ENCODE measurements around the gene MANSC1. TPM values are rescaled to one million over a fixed set of nuclear protein-coding genes. Genes with fewer than 3 reads are reported as not detected.

The MANSC1 gene
- total RNA-seq, 3 donors from 2014 or later (not counting 1 experiment from before 2014, with no cell fraction given), result 0.05 to 0.63 (median 0.25) TPM

DNA sequence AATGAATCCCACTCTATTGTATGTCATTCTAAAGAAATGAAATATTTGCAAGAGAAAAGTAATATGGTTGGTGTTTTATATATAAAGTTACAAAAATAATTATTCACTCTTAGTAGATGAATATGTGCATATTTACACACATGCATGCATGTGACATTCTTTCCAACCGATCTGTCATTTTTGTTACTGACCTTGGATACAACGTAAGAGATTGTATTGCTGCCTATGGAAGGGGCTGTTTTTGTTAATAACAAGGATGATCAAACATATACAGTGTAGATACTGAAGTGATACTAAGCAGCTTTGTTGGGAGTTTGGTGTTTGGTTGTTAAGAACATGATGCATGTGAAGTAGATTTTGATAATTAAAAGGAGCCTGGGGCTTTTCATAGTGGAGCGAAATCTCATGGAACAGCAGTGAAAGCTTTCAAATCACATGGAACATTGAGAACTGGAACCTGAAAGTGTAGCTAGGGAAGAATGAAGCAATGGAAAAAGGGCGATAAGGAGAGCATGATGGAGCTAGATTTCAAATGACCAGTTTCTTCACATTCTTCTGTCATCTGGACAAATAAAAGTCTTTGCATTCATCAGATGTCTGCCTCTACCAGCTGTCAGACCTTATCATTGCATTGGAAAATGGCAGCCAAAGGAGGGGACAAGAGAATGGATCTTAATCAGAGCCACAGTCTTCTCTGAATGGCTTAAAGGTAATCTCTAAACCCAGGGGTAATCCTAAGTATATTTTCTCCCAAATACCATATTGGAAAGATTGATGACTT is 16.8 kb upstream of the MANSC1 start:
- Mint-ChIP-seq H3K4me3 (no peak overlapping the region), H3K36me3 (no peaks in the 10 kb centered on the region), H3K27ac (peak overlapping the region; percentile 25 to 41), H3K27me3 (ENCODE audit: low read depth in 2 of 2) (no peaks in the 10 kb centered on the region), H3K4me1 (peaks cover 26 to 39% of the 10 kb centered on the region in 2 donors), H3K9me3 (no peaks in the 10 kb centered on the region)
- Histone ChIP-seq H3K27me3 (ENCODE audit: control insufficient read depth, insufficient read depth, low read length) (no peaks in the 10 kb centered on the region), H3K27ac (ENCODE audit: low read length) (no peak overlapping the region), H3K9me3 (ENCODE audit: control insufficient read depth, insufficient read depth, low read length) (no peaks in the 10 kb centered on the region), H3K36me3 (ENCODE audit: control insufficient read depth, insufficient read depth, low read length) (peaks cover 7% of the 10 kb centered on the region), H3K4me1 (ENCODE audit: control insufficient read depth, insufficient read depth, low read length) (peaks cover 9% of the 10 kb centered on the region), H3K4me3 (ENCODE audit: low read length) (no peak overlapping the region)
- DNase-seq, result no peak
- 98% methylated on average over 4 of the region's 4 CpGs for WGBS (ENCODE audit: insufficient coverage)
- no peak for ATAC-seq
- intact Hi-C loops (cut with micrococcal nuclease), result no loop called here
- TF ChIP-seq, protein P1, sequence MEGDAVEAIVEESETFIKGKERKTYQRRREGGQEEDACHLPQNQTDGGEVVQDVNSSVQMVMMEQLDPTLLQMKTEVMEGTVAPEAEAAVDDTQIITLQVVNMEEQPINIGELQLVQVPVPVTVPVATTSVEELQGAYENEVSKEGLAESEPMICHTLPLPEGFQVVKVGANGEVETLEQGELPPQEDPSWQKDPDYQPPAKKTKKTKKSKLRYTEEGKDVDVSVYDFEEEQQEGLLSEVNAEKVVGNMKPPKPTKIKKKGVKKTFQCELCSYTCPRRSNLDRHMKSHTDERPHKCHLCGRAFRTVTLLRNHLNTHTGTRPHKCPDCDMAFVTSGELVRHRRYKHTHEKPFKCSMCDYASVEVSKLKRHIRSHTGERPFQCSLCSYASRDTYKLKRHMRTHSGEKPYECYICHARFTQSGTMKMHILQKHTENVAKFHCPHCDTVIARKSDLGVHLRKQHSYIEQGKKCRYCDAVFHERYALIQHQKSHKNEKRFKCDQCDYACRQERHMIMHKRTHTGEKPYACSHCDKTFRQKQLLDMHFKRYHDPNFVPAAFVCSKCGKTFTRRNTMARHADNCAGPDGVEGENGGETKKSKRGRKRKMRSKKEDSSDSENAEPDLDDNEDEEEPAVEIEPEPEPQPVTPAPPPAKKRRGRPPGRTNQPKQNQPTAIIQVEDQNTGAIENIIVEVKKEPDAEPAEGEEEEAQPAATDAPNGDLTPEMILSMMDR (IDR thresholded peaks at IDR 0.05), result no peak

DNA sequence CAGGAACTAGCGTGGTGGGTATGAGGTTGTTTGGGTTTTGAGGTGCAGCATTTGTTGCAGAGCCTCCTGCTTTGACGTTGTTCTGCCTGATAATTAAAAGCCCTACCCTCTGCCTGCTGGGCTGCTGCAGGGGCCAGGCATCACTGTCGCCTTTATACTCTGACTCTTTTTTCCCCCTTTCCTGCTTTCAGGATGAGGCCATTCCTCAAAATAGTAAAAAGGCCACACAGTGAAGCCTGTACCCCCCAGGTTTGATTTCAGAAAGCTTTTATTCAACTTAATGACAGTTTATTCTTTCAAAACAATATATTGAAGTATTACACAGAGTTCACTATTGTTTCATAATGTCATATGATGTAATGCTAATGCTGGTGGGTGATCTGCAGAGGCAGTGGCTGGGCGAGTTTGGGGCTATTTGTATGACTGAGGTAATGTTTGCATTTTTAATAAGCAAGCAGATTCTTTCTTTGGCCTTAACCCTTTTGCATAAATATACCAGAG is 15.9 kb upstream of the MANSC1 start:
- TF ChIP-seq, protein P1 (IDR thresholded peaks at IDR 0.05), result no peak
- peaks cover 9% of the 10 kb centered on the region for H3K4me1 ChIP-seq (ENCODE audit: control insufficient read depth, insufficient read depth, low read length)
- no peak overlapping the region for H3K4me3 Mint-ChIP-seq
- intact Hi-C loops (cut with micrococcal nuclease), result no loop called here
- H3K27ac ChIP-seq (ENCODE audit: low read length), result no peak overlapping the region
- no peaks in the 10 kb centered on the region for H3K9me3 Mint-ChIP-seq
- DNase-seq (peak in 1 of 2 donors; percentile 21), ATAC-seq (peak; percentile 24 to 37 (median 35))
- no peak overlapping the region for H3K4me3 ChIP-seq (ENCODE audit: low read length)
- H3K36me3 Mint-ChIP-seq, result no peaks in the 10 kb centered on the region
- peaks cover 32 to 39% of the 10 kb centered on the region in 2 donors for H3K4me1 Mint-ChIP-seq
- WGBS (ENCODE audit: insufficient coverage), result 54% methylated on average over 4 of the region's 4 CpGs
- H3K27me3 Mint-ChIP-seq (ENCODE audit: low read depth in 2 of 2), result no peaks in the 10 kb centered on the region
- no peaks in the 10 kb centered on the region for H3K27me3 ChIP-seq (ENCODE audit: control insufficient read depth, insufficient read depth, low read length)
- peak overlapping the region; percentile 41 to 60 for H3K27ac Mint-ChIP-seq
- no peaks in the 10 kb centered on the region for H3K9me3 ChIP-seq (ENCODE audit: control insufficient read depth, insufficient read depth, low read length)
- peaks cover 7% of the 10 kb centered on the region for H3K36me3 ChIP-seq (ENCODE audit: control insufficient read depth, insufficient read depth, low read length)

DNA sequence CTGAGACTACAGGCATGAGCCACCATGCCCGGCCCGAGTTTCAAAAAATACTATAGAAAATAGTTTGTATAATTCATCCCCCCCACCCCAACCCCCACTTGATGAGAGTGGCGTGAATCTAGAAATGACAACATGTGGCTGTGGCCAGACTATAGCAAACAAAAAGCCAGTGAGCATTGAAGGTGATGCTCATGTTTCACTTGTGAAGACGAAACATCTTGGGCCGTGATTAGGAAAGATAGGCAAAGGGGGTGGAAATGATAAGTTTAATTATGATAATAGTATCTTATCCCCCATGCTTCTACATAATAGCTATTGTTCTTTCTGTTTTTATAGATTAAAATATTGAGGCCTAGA is 15.4 kb upstream of the MANSC1 start:
- Histone ChIP-seq H3K36me3 (ENCODE audit: control insufficient read depth, insufficient read depth, low read length) (peaks cover 7% of the 10 kb centered on the region), H3K27ac (ENCODE audit: low read length) (no peak overlapping the region), H3K27me3 (ENCODE audit: control insufficient read depth, insufficient read depth, low read length) (no peaks in the 10 kb centered on the region), H3K4me1 (ENCODE audit: control insufficient read depth, insufficient read depth, low read length) (peaks cover 9% of the 10 kb centered on the region), H3K4me3 (ENCODE audit: low read length) (no peak overlapping the region), H3K9me3 (ENCODE audit: control insufficient read depth, insufficient read depth, low read length) (no peaks in the 10 kb centered on the region)
- DNase-seq (no peak), ATAC-seq (peak in 1 of 3 donors; percentile 46)
- intact Hi-C loops (cut with micrococcal nuclease), result no loop called here
- H3K36me3 Mint-ChIP-seq, result no peaks in the 10 kb centered on the region
- no peaks in the 10 kb centered on the region for H3K9me3 Mint-ChIP-seq
- peaks cover 32 to 39% of the 10 kb centered on the region in 2 donors for H3K4me1 Mint-ChIP-seq
- TF ChIP-seq, protein P1 (IDR thresholded peaks at IDR 0.05), result no peak
- H3K27ac Mint-ChIP-seq, result peak overlapping the region; percentile 60 to 66
- no peak overlapping the region for H3K4me3 Mint-ChIP-seq
- no peaks in the 10 kb centered on the region for H3K27me3 Mint-ChIP-seq (ENCODE audit: low read depth in 2 of 2)
- 68% methylated on average over 3 of the region's 5 CpGs for WGBS (ENCODE audit: insufficient coverage)

Data from natural killer cell (primary cell).